Left renal cortex interstitium (tissue), 4 donors: ENCODE measurements around the gene NKX6-1. TPM values are rescaled to one million over a fixed set of nuclear protein-coding genes. Genes with fewer than 3 reads are reported as not detected.

Experiments used
- DNase-seq, 4 donors: peaks; one replicate each; pipeline ENCODE4 v3.0.0-alpha.2; 2013; ENCODE audit warnings: low read depth in 4 of 4, low spot score in 2 of 4, missing footprints in 1 of 4
- polyA plus RNA-seq, 4 donors: library from polyadenylated mRNA; unstranded; fragments of 120-200 nt; gene quantifications; one replicate each; pipeline ENCODE4 v1.2.1, GENCODE V29; 2013; ENCODE audit not compliant: insufficient read length in 4 of 4

Gene NKX6-1
- polyA plus RNA-seq, 4 donors = 0.05 to 0.13 (median 0.09) TPM

DNA sequence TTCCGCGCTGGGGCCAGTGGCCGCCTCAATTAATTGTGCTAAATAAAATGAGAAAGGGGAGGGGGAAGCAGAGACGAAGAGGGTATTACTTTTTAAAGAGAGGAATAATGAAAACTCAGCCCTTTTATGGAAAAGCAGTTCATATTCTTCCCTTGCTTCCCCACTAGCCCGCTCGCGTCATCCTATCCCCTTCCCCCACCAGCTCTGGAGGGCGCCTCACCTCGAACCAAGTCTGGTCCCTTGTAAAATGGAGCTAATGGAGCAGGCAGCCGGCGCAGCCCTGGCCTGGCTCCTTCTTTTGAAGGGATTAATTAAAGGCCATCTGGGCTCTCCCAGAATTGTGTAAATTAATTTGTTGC, 511 bp upstream of the NKX6-1 start:
- no peak for DNase-seq

DNA sequence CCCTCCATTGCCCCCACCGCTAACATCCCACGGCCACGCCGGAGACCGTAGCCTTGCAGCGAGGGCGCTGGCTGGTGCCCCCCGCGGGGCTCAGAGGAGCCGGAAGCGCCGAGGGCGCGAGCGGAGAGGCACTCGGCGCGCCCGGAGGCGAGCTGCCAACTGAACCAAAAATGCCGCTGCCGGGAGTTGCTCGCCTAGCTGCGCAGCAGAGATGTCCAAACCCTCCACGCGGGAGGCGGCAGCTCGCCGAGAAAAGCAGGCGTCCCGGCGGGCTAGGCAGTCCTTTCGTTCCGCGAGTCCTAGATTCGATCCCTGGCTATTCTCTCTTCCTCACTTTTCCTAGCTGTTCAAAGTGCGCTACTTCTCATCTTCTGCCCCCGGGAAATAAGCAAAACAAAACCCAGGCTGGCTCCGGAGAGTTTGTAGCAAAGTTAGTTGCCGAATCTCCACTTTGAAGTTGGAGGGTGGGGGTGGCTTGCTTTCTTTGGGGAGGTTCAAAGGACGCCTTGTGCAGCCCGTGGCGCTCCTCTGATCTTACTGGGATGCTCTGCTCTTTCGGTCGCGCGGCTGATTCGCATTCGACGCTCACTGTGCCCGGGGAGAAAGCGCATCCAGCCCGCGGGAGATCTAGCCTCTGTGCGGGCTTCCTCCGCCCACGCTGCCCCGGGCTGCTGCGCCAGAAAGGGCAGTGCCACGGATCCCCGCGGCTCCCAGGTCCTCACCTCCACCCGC, 723 bp downstream of the NKX6-1 start:
- no peak for DNase-seq

DNA sequence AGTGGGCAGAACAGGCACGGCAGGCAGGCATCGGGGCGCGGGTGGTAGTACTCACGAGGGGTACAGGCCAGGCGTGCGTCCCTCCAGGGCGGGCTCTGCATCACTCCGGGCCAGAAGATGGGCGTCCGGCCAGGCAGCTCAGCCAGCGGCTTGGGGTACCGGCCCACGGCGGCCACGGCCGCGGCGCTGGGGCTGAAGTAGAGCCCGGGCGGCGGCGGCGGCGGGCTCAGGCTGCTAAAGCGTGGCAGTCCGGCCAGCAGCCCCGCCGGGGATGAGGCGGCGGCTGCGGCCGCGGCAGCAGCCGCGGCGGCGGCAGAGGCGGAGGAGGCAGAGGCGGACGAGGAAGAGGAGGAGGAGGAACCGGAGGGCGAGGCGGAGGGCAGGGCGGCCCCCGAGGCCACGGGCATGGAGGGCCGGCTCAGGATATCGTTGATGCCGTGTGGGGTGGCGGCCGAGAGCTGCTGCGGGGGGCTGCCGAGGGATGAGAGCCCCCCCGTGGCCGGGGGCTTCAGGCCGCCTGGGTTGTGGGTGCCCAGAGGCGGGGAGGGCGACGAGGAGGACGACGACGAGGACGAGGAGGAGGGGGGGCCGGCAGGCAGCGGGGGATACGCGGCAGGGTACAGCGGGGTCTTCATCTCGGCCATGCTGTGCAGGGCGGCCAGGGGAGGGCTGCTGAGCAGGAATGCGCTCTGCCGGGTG, 1.4 kb downstream of the NKX6-1 start:
- DNase-seq = no peak

DNA sequence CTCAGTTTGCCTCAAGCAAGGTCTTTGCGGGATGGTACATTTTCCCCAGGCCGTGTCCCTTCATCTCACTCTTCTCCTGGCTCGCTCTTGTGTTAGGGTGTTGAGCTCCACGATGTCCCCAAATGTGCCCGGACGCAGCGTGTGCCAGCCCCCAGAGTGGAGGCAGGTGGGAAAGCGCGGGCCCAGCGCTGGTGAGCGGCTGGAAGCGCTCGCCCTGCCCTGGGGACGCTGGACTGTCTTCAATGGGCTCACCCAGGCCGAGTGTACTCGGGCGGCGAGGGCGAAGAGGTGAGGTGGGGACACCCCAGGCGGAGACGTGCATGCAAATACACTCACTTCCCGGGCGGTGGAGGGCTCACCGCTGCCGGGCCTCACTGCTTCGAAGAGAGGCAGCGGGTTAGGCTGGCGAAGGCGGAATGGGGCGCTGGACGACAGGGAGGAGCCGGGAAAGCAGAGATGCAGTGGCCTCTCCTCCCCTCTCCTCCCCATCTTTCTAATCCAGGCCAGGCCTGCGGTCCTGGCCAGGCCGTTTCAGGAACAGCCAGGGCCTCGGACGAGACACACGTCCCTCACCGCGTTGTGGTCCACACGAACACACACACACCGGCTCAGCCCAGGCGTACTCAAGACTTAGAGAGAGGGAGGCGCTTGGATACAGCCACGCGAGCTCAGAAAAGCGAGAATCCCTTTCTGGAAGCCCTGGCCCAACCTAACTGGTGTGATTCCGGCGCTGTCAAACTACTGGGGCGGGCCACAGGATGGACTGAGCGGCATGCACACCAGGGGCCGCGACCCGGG, 2.2 kb downstream of the NKX6-1 start:
- DNase-seq = no peak

DNA sequence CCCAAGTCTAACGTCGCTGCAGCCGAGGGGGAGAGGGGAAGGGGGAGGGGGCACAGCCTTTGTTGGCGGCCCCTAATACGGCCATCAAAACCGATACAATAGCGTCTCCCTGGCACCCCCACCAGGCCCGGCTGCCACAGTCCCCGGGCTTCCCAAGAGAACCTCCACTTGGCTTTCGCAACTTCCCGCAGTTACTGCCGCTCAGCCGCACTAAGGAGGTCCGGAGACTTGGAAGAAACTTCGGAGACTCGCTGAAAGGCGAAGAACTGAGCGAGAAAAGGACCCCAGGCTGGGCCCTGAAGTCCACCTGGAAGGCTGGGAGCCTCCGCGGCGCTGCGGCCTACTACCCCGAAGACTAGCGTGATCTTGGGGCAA, 2.8 kb downstream of the NKX6-1 start:
- no peak for DNase-seq

DNA sequence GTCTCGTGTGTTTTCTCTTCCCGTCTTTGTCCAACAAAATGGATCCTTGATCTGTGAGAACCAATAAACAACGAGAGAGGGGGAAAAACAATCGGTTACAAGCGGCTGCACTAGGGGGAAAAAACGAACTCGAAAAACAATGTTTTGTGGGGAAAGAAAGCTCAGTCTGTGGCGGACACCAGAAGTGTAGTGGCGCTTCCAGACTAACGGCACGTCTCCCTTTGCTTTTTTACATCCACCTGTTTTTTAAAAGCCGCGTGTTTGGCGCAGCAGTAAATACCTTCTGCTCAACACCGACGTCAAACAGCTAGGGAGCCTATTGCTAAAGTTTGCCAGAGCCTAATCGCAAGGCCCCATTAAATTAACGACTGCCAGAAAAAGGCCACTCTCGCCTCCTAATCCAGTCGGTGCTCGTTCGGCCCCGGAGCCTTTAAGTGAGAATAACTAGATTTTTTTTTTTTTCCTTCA, 3.3 kb downstream of the NKX6-1 start:
- no peak for DNase-seq

DNA sequence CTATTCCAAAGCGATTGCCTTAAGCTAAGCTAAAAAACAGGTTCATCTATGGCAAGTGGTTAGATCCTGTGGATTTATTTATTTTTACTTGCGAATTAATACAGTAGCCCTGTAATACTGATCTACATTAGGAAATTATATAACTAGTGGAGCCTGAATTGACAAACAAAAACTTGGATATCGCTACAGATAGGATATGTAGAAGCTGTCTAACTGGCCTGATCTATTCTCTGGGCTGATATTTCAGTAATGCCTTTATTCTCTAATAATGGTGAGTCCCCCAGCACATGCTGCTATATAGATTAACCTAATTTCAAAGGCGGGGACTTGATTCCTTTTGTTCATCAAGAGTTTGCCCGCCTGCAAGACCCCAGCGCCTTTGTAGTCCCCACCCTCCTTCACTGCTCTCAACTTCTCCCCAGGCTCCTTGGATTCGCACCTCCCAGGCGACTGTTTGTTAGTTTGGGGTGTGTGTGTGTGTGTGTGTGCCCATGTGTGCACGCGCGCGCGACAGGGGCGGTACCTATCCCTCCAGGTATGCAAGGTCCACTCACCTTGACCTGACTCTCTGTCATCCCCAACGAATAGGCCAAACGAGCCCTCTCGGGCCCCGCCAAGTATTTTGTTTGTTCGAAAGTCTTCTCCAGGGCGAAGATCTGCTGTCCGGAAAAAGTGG, 3.8 kb downstream of the NKX6-1 start:
- no peak for DNase-seq

DNA sequence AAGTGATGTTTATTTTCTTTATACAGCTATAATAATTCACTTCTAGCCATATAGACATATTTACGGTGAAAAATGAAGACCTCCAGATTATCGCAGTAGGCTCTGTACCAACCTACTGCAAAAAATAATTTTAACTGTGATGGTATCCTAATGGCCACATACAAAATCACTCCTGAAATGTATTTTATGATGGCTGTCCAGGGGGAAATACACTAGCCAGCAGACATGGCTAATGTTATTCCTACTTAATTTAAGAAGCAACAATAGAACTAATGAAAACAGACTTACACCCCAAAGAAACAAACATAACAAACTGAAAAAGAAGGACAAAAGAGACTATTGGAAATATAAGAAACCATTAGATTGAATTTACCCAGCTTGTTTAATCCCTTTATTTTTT, 4.6 kb downstream of the NKX6-1 start:
- no peak for DNase-seq

DNA sequence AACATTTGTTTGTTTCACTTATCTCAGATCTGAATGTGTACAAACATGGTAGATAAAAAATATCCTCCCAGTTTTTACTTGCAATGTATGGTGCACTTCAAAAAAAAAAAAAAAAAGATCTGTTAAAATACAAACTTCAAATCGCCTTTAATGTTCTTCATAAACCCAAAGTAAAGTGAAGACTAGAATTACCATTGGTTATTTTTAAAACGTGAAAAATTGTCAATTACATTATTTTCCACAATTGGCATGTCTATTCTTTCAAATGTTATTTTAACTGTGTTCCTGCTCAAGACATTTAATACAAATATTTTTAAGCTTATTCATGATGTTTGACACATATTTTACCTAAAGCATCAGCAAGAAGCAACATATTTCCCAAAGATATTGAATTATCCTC, 5.0 kb downstream of the NKX6-1 start:
- no peak for DNase-seq

DNA sequence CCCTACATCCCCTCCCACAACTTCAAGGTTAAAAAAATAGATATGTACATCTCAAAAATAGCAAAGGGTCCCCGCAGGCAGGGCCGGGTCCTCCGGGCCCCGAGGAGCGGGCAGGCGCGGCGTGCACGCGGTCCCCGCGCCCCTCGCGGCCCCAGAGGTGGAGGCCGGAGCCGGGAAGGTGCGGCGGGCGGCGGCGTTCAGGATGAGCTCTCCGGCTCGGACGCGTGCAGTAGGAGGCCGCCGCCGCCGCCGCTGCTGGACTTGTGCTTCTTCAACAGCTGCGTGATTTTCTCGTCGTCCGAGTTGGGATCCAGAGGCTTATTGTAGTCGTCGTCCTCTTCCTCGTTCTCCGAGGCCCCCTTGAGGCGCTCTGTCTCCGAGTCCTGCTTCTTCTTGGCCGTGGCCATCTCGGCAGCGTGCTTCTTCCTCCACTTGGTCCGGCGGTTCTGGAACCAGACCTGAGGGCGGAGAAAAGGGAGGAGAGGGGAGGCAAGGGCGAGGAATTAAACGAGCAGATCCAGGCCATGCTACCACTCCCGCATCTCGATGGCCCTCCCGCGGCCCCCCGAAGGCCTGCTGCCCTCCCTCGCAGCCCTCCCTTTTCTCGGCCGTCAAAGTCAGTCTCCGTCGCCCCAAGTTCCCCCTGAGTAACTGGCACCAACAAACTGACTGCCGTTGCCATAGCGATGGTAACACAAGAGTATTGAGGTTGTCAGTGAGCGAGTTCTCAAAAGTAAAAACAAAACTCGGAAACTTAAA, 5.8 kb downstream of the NKX6-1 start:
- no peak for DNase-seq

DNA sequence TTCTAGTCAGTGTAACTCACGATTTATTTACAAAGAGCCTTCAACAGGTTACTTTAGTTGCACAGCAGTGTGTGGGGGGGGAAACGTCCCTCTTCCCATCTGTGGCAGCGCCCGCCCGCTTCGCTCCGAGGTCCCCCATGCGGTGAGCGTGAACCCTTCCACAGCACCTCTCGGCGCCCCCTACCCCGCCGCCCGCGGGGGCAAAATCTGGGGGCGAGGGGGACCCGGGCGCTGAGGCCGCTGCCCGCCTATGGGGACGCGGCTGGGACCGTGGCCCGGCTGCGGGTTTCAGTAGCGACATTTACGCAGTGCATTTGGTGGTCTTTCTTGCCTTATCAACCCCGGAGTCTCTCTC, 6.4 kb downstream of the NKX6-1 start:
- DNase-seq = no peak

DNA sequence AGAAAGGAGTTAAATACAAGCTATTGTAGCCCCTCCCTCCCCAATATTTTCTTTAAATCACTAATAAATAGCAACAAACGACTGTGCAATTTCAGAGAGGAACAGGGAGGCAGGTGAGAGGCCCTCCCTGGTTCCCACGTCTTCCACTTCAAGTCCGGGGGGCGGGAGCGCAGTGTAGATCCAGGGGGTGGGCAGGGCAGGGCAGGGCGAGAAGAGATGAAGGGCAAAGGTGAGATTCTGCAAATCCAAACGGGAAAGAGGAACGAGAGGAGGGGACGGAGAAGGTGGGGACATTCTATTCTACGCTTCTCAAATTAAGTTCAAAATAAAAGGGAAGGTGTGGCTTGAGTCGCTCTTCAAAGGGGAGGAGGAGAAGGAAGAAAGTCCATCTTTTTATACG, 6.8 kb downstream of the NKX6-1 start:
- no peak for DNase-seq

DNA sequence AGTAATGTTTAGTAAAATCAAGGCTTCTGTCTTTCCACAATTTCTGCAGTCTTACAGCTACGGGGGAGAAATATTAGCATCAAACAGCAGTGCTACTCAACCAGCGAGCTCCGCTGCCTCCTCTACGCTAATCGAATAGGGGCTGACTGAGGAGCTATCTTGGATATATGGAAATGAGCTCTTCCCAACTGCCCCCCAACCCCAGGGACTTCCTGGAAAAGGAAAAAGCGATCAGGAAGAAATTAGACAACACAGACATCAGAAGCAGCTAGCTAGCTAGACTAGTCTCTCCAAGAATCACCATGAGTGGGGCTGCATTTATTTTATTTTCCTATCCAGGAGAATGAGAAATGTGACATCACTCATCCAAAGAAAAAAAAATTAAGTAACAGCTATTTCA, 7.6 kb downstream of the NKX6-1 start:
- DNase-seq = no peak

DNA sequence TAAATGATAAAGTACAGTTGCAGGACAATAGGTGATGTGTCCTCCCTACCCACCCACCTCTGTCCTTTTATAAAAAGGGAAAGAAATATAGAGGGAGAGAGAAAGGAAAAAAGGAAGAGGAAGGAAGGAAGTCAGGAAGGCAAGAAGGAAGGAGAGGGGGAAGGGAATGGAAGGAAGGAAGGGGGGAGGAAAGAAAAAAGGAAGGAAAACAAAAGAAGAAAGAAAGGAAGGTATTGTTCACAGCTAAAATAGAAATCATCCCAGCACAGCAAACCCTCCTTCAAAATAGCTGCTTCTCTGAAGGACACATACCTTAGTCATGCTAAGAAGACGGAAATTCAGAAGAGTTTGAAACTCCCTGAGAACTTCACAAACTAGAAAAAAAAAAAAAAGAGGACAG, 8.4 kb downstream of the NKX6-1 start:
- no peak for DNase-seq

DNA sequence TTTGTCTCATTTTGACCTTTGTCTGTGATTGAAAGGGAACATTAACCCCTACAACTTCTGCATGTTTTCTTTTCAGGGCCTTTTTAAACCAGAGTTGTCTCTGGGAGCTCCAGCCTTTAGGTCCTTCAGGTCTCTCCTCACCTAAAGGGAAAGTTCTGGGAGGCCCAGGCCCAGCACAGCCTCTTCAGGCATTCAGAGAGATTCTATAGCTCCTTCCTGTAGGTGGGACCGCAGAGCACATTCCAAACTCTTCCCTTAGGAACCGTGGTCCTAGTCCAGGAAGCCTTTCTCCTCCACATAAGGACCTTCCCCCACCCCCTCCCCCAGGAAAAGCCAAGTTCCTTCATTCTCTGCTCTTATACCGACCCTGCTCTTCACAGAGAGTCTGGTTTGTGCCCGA, 14.9 kb downstream of the NKX6-1 start:
- no peak for DNase-seq

DNA sequence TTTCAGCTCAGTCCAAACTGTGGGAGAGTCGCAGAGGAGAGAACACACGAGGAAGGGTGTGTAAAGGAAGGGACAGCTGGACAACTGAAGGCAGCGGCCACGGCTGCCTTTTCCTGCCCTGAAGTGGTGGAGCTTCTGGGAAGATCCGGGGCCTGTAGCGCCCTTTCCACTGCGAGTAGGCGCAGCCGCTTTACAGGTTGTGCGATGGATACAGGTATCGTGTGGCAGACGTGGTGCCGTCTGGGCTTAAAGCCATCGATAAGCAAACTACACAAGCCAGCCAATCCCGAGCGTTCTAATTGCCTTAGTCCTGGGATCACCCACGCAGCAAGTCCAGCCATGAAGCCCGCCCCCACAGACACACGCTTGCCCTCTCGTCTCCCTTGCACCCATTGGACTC, 15.4 kb downstream of the NKX6-1 start:
- DNase-seq = no peak

DNA sequence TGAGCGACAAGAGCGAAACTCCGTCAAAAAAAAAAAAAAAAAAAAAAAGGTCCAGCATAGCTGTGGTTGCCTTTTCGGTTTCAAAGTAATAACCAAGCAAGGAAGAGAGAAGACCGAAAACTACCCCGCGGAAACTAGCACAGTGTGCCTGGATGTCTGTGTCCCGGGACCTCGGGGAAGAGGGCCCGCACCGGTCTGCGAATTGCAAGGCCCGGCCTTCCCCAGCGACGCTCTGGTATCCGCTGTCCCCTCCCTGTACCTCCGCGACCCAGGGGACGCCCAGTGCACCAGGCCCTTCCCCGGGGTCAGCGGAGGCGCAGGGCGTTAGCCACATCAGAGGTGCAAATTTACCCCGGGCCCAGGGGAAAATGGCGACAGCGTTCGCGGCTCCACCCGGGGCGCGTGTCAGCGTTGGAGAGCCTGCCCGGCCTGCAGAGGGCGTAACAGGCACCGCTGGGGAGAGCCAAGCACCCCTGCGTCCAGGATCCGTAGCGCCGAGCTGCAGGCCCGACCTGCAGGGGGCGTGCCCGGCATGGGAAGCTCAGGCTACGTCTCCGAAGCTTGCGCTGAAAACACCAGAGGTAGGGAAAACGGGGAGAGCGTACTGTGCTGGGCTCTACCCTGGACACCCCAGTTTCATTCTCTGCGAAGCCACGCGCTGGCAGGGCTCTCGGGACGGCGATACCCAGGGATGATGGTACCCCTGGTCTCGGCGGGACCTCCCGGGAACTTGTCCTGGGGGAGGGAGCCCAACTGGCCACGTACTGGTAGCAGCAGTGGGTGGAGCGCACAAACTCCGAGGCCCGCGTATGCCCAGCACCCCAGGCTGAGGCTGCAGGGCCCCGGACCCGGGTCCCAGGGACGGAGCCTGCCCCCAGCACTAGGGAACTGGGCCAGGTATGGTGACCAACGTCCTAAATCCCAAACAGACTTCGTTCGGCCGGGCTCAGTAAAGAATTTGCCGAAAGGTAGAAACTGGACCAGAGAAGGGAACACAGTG, 16.2 kb downstream of the NKX6-1 start:
- DNase-seq = no peak

DNA sequence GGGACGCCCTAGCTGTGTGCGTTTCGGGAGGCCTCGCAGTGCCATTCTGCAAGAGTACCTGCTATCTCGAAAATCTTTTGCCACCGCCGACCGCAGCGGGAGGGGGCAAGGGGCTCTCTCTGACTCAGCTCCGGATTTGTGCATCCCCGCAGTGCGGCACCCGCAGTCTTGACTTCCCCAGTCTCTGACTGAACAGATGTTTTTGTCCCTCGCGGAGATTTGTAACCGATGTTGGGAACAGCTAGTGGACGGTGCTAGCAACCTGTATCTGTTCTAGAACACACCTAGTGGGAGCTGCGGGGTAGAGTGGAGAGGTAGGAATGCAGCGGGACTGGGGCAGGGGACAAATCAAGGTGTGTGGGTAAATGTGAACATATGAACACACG, 17.2 kb downstream of the NKX6-1 start:
- DNase-seq = no peak
